Stimulated activated CD4-positive, alpha-beta T cell treated with anti-CD3 and anti-CD28 coated beads, Interleukin-12 subunit alpha, Interleukin-12 subunit beta, amount 100 ng/mL, for 48 hours (primary cell): ENCODE data around the gene HLCS.

Experiments used
- DNase-seq, 3 donors: peaks; one replicate each; pipeline ENCODE4 v3.0.0-alpha.2; 2020; ENCODE audit warnings: low read depth in 2 of 3, low spot score in 1 of 3

HLCS gene

DNA sequence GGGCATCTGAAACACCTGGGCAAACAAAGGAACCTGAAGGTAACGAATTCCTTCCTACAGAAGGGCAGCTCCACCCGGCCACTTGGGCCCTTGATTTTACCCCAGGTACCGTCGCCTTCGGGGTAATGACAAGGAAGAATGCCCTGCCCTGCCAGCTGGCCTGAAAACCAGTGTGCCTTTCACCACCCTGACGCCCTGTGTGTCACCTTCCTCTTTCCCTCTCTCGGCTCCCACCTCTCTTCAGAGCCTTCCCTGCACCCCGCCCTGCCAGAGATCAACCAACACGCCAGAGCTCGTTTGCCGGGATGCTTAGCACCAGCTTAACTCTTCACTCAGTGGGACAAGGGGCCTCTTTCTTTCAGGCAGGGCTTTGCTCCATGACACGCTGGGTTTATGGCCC, 181.5 kb downstream of the HLCS start:
- no peak for DNase-seq

DNA sequence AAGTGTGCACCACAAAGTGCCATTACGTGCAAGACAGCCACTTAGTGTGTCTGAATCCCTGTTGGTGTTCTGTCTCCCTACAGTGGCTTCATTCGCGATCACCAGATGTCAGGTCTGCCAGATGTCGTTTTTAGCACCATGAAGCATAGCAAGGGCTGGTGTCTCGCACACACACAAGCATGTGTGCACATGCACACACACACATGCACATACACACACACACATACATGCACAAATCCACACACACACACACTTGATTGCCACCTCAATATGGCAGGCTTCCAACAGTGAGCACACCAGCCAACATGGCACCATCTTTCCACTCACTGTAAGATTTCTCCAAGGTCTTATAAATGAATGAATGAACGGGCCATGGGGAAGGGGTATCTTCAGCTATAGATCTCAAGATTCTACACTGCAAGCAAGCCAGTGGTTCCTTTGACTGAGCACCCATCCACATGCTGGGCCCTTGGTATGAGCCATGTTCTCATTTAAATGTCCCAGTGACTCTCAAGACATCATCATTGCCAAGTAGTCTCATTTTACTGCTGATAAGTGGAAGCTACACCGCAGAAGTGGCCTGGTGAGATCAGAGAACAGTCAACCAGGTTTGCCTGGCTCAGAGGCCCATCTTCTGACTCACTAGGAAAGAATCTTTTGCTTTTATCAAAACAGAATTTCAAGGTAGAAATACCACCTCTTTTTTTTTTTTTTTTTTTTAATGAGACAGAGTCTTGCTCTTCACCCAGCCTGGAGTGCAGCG, 182.7 kb downstream of the HLCS start:
- no peak for DNase-seq

- DNase-seq: no peak
Observed at GRCh38 chr21:36780861-36781260, 185.6 kb downstream of the HLCS start.

- DNase-seq: no peak
Observed at GRCh38 chr21:36776981-36777617, 189.4 kb downstream of the HLCS start.

DNA sequence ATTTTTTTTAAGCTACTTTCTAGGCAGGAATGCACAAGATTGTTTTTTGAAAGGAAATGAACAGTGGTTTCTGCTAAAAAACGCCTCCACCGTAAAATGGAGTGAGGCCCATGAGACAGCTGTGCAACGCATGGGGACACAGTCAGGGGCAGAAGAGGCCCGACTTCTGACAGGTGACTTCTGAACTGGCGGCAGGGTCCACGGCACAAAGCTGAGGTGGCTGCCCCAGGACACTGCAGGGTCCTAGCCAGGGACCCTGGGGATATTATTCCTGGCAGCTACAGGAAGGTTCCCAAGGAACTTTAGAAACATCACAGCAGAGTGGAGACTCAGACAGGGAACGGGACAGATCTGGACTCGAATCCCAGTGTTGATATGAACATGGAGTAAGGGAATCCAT, 192.5 kb downstream of the HLCS start:
- DNase-seq: no peak

GRCh38 chr21:36773117-36773516, 193.4 kb downstream of the HLCS start:
- DNase-seq: no peak

- no peak for DNase-seq
Observed at GRCh38 chr21:36769051-36769839, 197.2 kb downstream of the HLCS start.

GRCh38 chr21:36768496-36768895, 198.0 kb downstream of the HLCS start:
- no peak for DNase-seq

DNA sequence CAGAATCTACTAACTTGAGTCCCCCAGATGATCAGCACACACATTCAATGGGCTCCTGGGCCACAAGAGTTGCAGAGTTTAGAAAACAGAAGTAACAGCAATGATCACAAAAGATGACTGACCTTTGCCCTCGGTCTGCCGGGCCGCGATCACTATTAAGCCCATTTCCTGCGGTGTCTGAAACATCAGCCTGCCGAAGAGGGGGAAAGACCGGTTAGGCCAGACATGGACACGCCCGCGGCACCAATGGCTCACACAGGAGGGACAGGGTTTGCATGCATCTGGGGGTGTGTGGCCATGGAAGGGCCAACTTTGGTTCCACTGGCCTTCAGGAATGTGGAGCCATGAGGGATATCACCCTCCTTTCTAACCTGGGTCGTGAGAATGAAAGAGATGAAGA, 199.4 kb downstream of the HLCS start:
- no peak for DNase-seq

GRCh38 chr21:36766511-36766910, 200.0 kb downstream of the HLCS start:
- DNase-seq: no peak

DNA sequence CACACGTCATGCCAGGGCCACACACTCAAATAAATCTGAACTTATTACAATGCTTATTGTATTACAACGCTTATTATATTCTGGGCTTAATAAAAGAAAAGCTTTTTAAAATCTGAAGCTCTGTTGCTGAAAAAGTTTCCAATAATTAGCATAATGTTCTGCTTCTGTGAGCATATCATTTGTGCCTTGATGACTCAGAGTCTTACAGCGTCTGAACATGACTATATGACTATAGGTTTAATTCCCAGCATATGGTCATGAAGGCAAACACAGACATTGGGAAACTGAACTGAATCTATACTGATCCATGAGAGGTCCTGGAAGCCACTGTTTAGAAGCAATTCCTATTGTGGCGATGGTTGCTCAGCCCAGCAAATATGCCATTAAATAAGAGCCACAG, 201.2 kb downstream of the HLCS start:
- no peak for DNase-seq

GRCh38 chr21:36763305-36763704, 203.2 kb downstream of the HLCS start:
- DNase-seq: no peak

GRCh38 chr21:36762642-36763041, 203.8 kb downstream of the HLCS start:
- DNase-seq: no peak

DNA sequence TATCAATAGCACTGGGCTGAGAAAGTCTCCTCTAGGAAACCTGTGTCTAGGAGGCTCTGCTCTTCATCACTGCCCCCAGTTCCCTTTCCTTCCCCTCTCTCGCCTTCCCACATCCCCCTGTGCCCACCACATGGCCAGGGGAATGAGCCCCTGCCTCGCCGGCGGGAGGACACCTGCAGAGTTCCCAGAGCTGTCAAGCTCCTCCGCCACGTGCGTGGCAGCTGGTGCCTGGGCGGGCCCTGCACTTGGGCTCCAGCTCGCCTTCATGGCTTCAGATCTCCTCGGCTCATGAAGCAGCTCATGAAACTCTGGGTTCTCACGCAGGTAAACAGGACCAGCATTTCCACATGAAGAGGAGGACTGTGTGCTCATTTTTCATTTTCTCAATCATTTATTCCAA, 204.8 kb downstream of the HLCS start:
- DNase-seq: no peak

- no peak for DNase-seq
Observed at GRCh38 chr21:36759348-36760083, 207.0 kb downstream of the HLCS start.

- DNase-seq: no peak
Observed at GRCh38 chr21:36757196-36757595, 209.3 kb downstream of the HLCS start.

GRCh38 chr21:36756527-36756926, 209.9 kb downstream of the HLCS start:
- DNase-seq: no peak

GRCh38 chr21:36754241-36754898, 212.1 kb downstream of the HLCS start:
- no peak for DNase-seq

DNA sequence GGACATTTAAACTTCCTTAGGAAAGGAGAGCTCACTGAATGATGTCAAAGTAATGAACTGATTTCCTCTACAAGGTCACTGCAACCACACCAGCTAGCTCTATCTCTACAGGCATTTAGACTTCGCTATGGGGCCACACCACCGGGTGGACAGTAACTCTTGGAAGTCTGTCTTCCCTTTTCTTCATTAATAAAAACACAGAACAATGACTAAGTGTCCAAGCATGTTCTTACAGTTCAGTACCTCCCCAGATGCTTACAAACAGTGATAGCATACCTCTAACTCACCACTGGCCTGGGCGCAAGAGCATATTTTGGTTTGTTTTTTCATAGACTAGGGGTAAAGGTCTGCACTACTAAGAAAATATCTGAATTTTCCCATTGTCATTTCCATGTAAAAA, 212.9 kb downstream of the HLCS start:
- DNase-seq: no peak

GRCh38 chr21:36751383-36751782, 215.1 kb downstream of the HLCS start:
- DNase-seq: no peak

GRCh38 chr21:36750576-36750959, 215.9 kb downstream of the HLCS start:
- DNase-seq: no peak
